Activated naive CD4-positive, alpha-beta T cell treated with anti-CD3 and anti-CD28 coated beads, Interleukin-2, amount 50 U/mL, for 24 hours (primary cell): Measurements from ENCODE around the gene SRPK3.

Source experiments
- H3K27ac Mint-ChIP-seq: one replicate; pipeline ENCODE4 v1.8.0; 2021; ENCODE audit warnings: mild to moderate bottlenecking, mixed read lengths
- H3K27me3 Mint-ChIP-seq: one replicate; pipeline ENCODE4 v1.8.0; 2021; ENCODE audit warnings: mixed read lengths
- H3K36me3 Mint-ChIP-seq: one replicate; pipeline ENCODE4 v1.8.0; 2021; ENCODE audit warnings: mixed read lengths
- H3K4me1 Mint-ChIP-seq: one replicate; pipeline ENCODE4 v1.8.0; 2021; ENCODE audit warnings: mixed read lengths
- H3K4me3 Mint-ChIP-seq: one replicate; pipeline ENCODE4 v1.8.0; 2021; ENCODE audit warnings: mild to moderate bottlenecking, mixed read lengths
- H3K9me3 Mint-ChIP-seq: one replicate; pipeline ENCODE4 v1.8.0; 2021; ENCODE audit warnings: mixed read lengths

Gene SRPK3

GRCh38 chrX:153784325-153784967, 3.6 kb downstream of the SRPK3 start:
- peaks cover 5% of the 10 kb centered on the region for H3K4me1 Mint-ChIP-seq
- no peaks in the 10 kb centered on the region for H3K36me3 Mint-ChIP-seq
- H3K9me3 Mint-ChIP-seq: no peaks in the 10 kb centered on the region
- H3K27me3 Mint-ChIP-seq: no peaks in the 10 kb centered on the region
- H3K4me3 Mint-ChIP-seq: no peak overlapping the region
- H3K27ac Mint-ChIP-seq: no peak overlapping the region

GRCh38 chrX:153786669-153787068, 5.8 kb downstream of the SRPK3 start:
- Mint-ChIP-seq H3K36me3 (no peaks in the 10 kb centered on the region), H3K4me3 (no peak overlapping the region), H3K27me3 (no peaks in the 10 kb centered on the region), H3K9me3 (no peaks in the 10 kb centered on the region), H3K27ac (no peak overlapping the region), H3K4me1 (peaks cover 8% of the 10 kb centered on the region)

GRCh38 chrX:153789654-153790053, 8.8 kb downstream of the SRPK3 start:
- Mint-ChIP-seq H3K36me3 (no peaks in the 10 kb centered on the region), H3K4me1 (peaks cover 16% of the 10 kb centered on the region), H3K27ac (no peak overlapping the region), H3K4me3 (no peak overlapping the region), H3K9me3 (no peaks in the 10 kb centered on the region), H3K27me3 (no peaks in the 10 kb centered on the region)

GRCh38 chrX:153791104-153791852, 10.4 kb downstream of the SRPK3 start:
- Mint-ChIP-seq H3K27ac (no peak overlapping the region), H3K27me3 (no peaks in the 10 kb centered on the region), H3K36me3 (no peaks in the 10 kb centered on the region), H3K4me3 (no peak overlapping the region), H3K9me3 (no peaks in the 10 kb centered on the region), H3K4me1 (peaks cover 22% of the 10 kb centered on the region)

- Mint-ChIP-seq H3K4me1 (peaks cover 24% of the 10 kb centered on the region), H3K27ac (no peak overlapping the region), H3K27me3 (no peaks in the 10 kb centered on the region), H3K4me3 (peak overlapping the region; percentile 96), H3K9me3 (no peaks in the 10 kb centered on the region), H3K36me3 (no peaks in the 10 kb centered on the region)
Observed at GRCh38 chrX:153792368-153792767, 11.5 kb downstream of the SRPK3 start.

- Mint-ChIP-seq H3K27me3 (no peaks in the 10 kb centered on the region), H3K27ac (peak overlapping the region; percentile 91), H3K9me3 (no peaks in the 10 kb centered on the region), H3K4me3 (peak overlapping the region; percentile 96), H3K36me3 (peaks cover 1% of the 10 kb centered on the region), H3K4me1 (peaks cover 24% of the 10 kb centered on the region)
Observed at GRCh38 chrX:153793291-153793690, 12.4 kb downstream of the SRPK3 start.

- H3K9me3 Mint-ChIP-seq: no peaks in the 10 kb centered on the region
- peaks cover 24% of the 10 kb centered on the region for H3K4me1 Mint-ChIP-seq
- H3K4me3 Mint-ChIP-seq: peak within 1 kb of the TSS; percentile 96
- peak within 1 kb of the TSS; percentile 97 for H3K27ac Mint-ChIP-seq
- peaks cover 1% of the 10 kb centered on the region for H3K36me3 Mint-ChIP-seq
- H3K27me3 Mint-ChIP-seq: no peaks in the 10 kb centered on the region
Observed at GRCh38 chrX:153794018-153794896, 13.4 kb downstream of the SRPK3 start, which contains the start of the genes IDH3G and SSR4. IDH3G (minus strand) TSS chrX:153794375; CDS start chrX:153794326, 49 bp downstream. SSR4 (plus strand) TSS chrX:153794668; CDS start chrX:153794688, 20 bp downstream.

- H3K27ac Mint-ChIP-seq: peak overlapping the region; percentile 96
- no peaks in the 10 kb centered on the region for H3K27me3 Mint-ChIP-seq
- peaks cover 24% of the 10 kb centered on the region for H3K4me1 Mint-ChIP-seq
- H3K9me3 Mint-ChIP-seq: no peaks in the 10 kb centered on the region
- peak overlapping the region; percentile 96 for H3K4me3 Mint-ChIP-seq
- H3K36me3 Mint-ChIP-seq: peaks cover 1% of the 10 kb centered on the region
Observed at GRCh38 chrX:153794897-153795816, 14.3 kb downstream of the SRPK3 start.

GRCh38 chrX:153797415-153798015, 16.7 kb downstream of the SRPK3 start:
- H3K27ac Mint-ChIP-seq: no peak overlapping the region
- H3K4me1 Mint-ChIP-seq: peaks cover 15% of the 10 kb centered on the region
- H3K27me3 Mint-ChIP-seq: no peaks in the 10 kb centered on the region
- peaks cover 1% of the 10 kb centered on the region for H3K36me3 Mint-ChIP-seq
- H3K9me3 Mint-ChIP-seq: no peaks in the 10 kb centered on the region
- no peak overlapping the region for H3K4me3 Mint-ChIP-seq

GRCh38 chrX:153799326-153799725, 18.5 kb downstream of the SRPK3 start:
- H3K27ac Mint-ChIP-seq: no peak overlapping the region
- H3K27me3 Mint-ChIP-seq: no peaks in the 10 kb centered on the region
- peaks cover 8% of the 10 kb centered on the region for H3K4me1 Mint-ChIP-seq
- H3K4me3 Mint-ChIP-seq: no peak overlapping the region
- peaks cover 1% of the 10 kb centered on the region for H3K36me3 Mint-ChIP-seq
- H3K9me3 Mint-ChIP-seq: no peaks in the 10 kb centered on the region

GRCh38 chrX:153800177-153800722, 19.4 kb downstream of the SRPK3 start:
- peaks cover 8% of the 10 kb centered on the region for H3K4me1 Mint-ChIP-seq
- H3K36me3 Mint-ChIP-seq: peaks cover 1% of the 10 kb centered on the region
- no peak overlapping the region for H3K4me3 Mint-ChIP-seq
- H3K9me3 Mint-ChIP-seq: no peaks in the 10 kb centered on the region
- no peaks in the 10 kb centered on the region for H3K27me3 Mint-ChIP-seq
- no peak overlapping the region for H3K27ac Mint-ChIP-seq

GRCh38 chrX:153800746-153801145, 19.9 kb downstream of the SRPK3 start:
- H3K27ac Mint-ChIP-seq: no peak overlapping the region

GRCh38 chrX:153801669-153802068, 20.8 kb downstream of the SRPK3 start:
- Mint-ChIP-seq H3K27me3 (no peaks in the 10 kb centered on the region), H3K9me3 (no peaks in the 10 kb centered on the region), H3K27ac (no peak overlapping the region), H3K36me3 (peaks cover 1% of the 10 kb centered on the region), H3K4me1 (no peaks in the 10 kb centered on the region), H3K4me3 (no peak overlapping the region)

More at GRCh38 chrX:153800746-153801145, 19.9 kb downstream of the SRPK3 start:
- Mint-ChIP-seq H3K36me3 (peaks cover 1% of the 10 kb centered on the region), H3K4me1 (peaks cover 7% of the 10 kb centered on the region), H3K9me3 (no peaks in the 10 kb centered on the region), H3K4me3 (no peak overlapping the region), H3K27me3 (no peaks in the 10 kb centered on the region)

- H3K4me3 Mint-ChIP-seq: no peak overlapping the region
- H3K4me1 Mint-ChIP-seq: no peaks in the 10 kb centered on the region
- H3K36me3 Mint-ChIP-seq: peaks cover 1% of the 10 kb centered on the region
- H3K27me3 Mint-ChIP-seq: no peaks in the 10 kb centered on the region
- H3K27ac Mint-ChIP-seq: no peak overlapping the region
- H3K9me3 Mint-ChIP-seq: no peaks in the 10 kb centered on the region
Observed at GRCh38 chrX:153802513-153803045, 21.7 kb downstream of the SRPK3 start.
